ENCODE results near the gene SEC62. TPM values are rescaled to one million over a fixed set of nuclear protein-coding genes. Genes with fewer than 3 reads are reported as not detected.

SEC62 gene
- total RNA-seq, 1 donor from 2014 or later: 99.2 TPM

DNA sequence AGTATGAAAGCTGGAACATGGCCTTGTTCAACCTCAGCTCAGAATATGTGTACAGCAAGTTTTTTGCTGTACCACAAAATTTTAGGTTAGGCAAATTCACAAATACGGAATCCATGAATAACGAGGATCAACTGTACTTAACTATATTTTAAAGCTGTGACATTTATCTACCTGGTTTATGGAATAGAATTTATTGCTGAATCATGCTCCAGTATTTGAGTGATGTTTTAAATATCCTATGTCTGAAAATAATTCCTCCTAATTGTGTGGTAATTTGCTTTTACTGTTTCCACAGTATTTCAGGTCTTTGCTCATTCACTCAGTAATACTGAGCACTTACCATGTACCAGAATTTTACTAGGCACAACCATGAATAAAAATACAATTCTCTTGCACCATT lies 29.5 kb downstream of the SEC62 start:
- Mint-ChIP-seq H3K4me1 (ENCODE audit: low read depth) (peaks cover 2% of the 10 kb centered on the region), H3K27me3 (ENCODE audit: low read depth) (no peaks in the 10 kb centered on the region), H3K27ac (ENCODE audit: unreplicated experiment) (no peak overlapping the region), H3K36me3 (ENCODE audit: low read depth) (peaks cover 20% of the 10 kb centered on the region), H3K4me3 (ENCODE audit: unreplicated experiment) (no peak overlapping the region), H3K9me3 (ENCODE audit: low read depth) (no peaks in the 10 kb centered on the region)
- TF ChIP-seq, protein P1, sequence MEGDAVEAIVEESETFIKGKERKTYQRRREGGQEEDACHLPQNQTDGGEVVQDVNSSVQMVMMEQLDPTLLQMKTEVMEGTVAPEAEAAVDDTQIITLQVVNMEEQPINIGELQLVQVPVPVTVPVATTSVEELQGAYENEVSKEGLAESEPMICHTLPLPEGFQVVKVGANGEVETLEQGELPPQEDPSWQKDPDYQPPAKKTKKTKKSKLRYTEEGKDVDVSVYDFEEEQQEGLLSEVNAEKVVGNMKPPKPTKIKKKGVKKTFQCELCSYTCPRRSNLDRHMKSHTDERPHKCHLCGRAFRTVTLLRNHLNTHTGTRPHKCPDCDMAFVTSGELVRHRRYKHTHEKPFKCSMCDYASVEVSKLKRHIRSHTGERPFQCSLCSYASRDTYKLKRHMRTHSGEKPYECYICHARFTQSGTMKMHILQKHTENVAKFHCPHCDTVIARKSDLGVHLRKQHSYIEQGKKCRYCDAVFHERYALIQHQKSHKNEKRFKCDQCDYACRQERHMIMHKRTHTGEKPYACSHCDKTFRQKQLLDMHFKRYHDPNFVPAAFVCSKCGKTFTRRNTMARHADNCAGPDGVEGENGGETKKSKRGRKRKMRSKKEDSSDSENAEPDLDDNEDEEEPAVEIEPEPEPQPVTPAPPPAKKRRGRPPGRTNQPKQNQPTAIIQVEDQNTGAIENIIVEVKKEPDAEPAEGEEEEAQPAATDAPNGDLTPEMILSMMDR (IDR thresholded peaks at IDR 0.05): no peak
- no peak for DNase-seq (ENCODE audit: low spot score)

DNA sequence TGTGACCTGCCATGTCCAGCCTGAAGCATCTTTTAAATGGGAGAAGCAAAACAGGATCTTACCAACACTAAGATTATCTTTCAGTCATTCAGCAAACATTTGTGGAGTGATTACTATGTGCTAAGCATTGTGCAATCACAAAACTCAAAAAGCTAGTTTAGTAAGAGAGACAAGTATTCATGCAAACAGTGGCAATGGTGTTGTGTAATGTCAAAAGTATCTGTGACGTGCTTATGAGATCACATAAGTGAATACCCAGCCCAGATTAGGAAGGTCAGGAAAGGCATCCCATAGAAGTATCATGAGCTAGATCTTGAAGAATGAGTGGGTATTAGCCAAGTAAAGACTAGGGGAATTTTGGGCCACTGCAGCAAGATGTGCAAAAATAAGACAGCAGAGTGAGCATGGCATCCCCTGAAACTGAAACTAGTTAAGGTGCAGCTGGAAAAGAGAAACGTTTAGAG lies 32.1 kb downstream of the SEC62 start:
- Mint-ChIP-seq H3K36me3 (ENCODE audit: low read depth) (peaks cover 13% of the 10 kb centered on the region), H3K4me3 (ENCODE audit: unreplicated experiment) (no peak overlapping the region), H3K27ac (ENCODE audit: unreplicated experiment) (peak overlapping the region; percentile 32), H3K27me3 (ENCODE audit: low read depth) (no peaks in the 10 kb centered on the region), H3K9me3 (ENCODE audit: low read depth) (no peaks in the 10 kb centered on the region), H3K4me1 (ENCODE audit: low read depth) (peaks cover 2% of the 10 kb centered on the region)
- DNase-seq (ENCODE audit: low spot score): no peak
- TF ChIP-seq, protein P1 (IDR thresholded peaks at IDR 0.05): no peak

DNA sequence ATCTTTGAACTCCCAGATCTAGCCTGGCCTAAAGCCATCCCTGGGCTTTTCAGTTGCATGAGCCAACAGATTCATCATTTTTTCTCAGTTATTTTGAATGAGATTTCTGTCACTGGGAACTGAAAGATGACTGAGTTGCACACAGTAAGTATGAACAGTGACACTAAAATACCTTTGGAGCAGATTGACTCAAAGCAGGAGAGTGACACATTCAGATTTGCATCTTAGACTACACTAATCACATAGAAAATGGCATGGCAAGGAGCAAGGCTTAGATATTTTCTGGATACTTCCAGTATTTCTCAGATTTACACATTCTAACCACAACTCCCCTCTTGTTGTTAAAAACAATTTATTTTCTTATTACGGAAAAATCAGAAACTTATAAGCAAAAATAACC lies 32.8 kb downstream of the SEC62 start:
- DNase-seq (ENCODE audit: low spot score): no peak
- H3K27ac Mint-ChIP-seq (ENCODE audit: unreplicated experiment): no peak overlapping the region
- H3K36me3 Mint-ChIP-seq (ENCODE audit: low read depth): peaks cover 13% of the 10 kb centered on the region
- no peaks in the 10 kb centered on the region for H3K27me3 Mint-ChIP-seq (ENCODE audit: low read depth)
- H3K4me1 Mint-ChIP-seq (ENCODE audit: low read depth): peaks cover 2% of the 10 kb centered on the region
- no peaks in the 10 kb centered on the region for H3K9me3 Mint-ChIP-seq (ENCODE audit: low read depth)
- TF ChIP-seq, protein P1 (IDR thresholded peaks at IDR 0.05): no peak
- H3K4me3 Mint-ChIP-seq (ENCODE audit: unreplicated experiment): no peak overlapping the region

DNA sequence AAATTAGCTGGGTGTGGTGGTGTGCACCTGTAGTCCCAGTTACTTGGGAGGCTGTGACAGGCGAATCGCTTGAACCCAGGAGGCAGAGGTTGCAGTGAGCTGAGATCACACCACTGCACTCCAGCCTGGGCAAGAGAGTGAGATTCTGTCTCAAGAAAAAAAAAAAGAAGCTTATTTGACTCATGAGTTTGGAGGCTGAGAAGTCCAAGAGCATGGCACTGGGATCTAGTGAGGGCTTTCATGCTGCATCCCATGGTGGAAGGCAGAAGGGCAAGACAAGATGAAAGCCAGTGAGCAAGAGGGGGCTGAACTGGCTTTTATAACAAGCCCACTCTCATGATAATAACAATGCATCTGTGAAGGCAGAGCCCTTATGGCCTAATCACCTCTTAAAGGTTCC lies 33.4 kb downstream of the SEC62 start:
- Mint-ChIP-seq H3K27ac (ENCODE audit: unreplicated experiment) (no peak overlapping the region), H3K9me3 (ENCODE audit: low read depth) (no peaks in the 10 kb centered on the region), H3K27me3 (ENCODE audit: low read depth) (no peaks in the 10 kb centered on the region), H3K4me3 (ENCODE audit: unreplicated experiment) (no peak overlapping the region), H3K36me3 (ENCODE audit: low read depth) (peaks cover 13% of the 10 kb centered on the region), H3K4me1 (ENCODE audit: low read depth) (no peaks in the 10 kb centered on the region)
- no peak for DNase-seq (ENCODE audit: low spot score)
- TF ChIP-seq, protein P1 (IDR thresholded peaks at IDR 0.05): no peak

DNA sequence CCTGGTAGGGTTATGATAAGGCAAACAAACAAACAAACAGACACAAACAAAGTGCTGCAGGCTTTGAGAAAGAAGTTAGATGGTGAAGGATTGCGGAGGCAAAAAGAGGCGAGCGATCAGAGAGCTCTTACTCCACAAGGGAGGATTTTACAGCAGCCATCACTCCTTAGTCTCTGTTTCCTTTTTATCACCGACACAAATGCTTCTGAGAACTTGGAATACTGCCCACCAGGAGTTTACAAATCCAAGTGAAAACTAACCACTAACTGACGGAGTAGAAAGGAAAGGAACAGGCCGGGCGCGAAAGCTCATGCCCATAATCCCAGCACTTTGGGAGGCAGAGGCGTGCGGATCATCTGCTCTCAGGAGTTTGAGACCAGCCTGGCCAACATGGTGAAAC lies 35.6 kb downstream of the SEC62 start:
- Mint-ChIP-seq H3K27ac (ENCODE audit: unreplicated experiment) (no peak overlapping the region), H3K9me3 (ENCODE audit: low read depth) (no peaks in the 10 kb centered on the region), H3K4me1 (ENCODE audit: low read depth) (no peaks in the 10 kb centered on the region), H3K27me3 (ENCODE audit: low read depth) (no peaks in the 10 kb centered on the region), H3K4me3 (ENCODE audit: unreplicated experiment) (no peak overlapping the region), H3K36me3 (ENCODE audit: low read depth) (peaks cover 7% of the 10 kb centered on the region)
- DNase-seq (ENCODE audit: low spot score): no peak
- TF ChIP-seq, protein P1 (IDR thresholded peaks at IDR 0.05): no peak
